ENCODE measurements around the gene SATB2. TPM values are rescaled to one million over a fixed set of nuclear protein-coding genes. Genes with fewer than 3 reads are reported as not detected.

The SATB2 gene
- total RNA-seq, 1 donor from 2014 or later = 0.67 TPM

DNA sequence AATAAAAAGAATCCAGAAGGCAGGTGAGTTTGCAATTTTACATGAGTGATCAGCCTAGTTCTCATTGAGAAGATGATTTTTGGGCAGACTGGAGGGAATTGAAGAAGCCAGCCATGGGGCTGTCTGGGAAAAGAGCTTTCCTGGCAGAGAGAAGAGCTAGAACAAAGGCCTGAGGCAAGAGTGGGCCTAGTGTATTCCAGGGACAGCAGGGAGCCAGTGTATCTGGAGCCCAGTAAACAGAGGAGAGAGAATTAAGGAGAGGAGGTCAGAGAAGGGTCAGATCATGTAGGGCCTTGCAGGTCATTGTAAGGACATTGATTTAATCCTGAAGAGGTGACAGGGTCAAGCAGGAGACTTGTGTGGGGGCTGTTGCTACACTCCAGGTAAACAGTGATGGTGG is 195.8 kb downstream of the SATB2 start:
- DNase-seq = no peak
- H3K36me3 Mint-ChIP-seq (ENCODE audit: low read depth) = no peaks in the 10 kb centered on the region
- ATAC-seq (ENCODE audit: low read depth) = no peak
- ChIA-PET CTCF (no interaction called here), POLR2A (no interaction called here)
- no peak for TF ChIP-seq CTCF (IDR thresholded peaks at IDR 0.05)
- H3K4me1 Mint-ChIP-seq = no peaks in the 10 kb centered on the region
- H3K27me3 Mint-ChIP-seq = no peaks in the 10 kb centered on the region
- no peak overlapping the region for H3K4me3 Mint-ChIP-seq
- peaks cover 32% of the 10 kb centered on the region for H3K9me3 Mint-ChIP-seq
- intact Hi-C loops (cut with micrococcal nuclease) = no loop called here
- H3K27ac Mint-ChIP-seq = no peak overlapping the region

DNA sequence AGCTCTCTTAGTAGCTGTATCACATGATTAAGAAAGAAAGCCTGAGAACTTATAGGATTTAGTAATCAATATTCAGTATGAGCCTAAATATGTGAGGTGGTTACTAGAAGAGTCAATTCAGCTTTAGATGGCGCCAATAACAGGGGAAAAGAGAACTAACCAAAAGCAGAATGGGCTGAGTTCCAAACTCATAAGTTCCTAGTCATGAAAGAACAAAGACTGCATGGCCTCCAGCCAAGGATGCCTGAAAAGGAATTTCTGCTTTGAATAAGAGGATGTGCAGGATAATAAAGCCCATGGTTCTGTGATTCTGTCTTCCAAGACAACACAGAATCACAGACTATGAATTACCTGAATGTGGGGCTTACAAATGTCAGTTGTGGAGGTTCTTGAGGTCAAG is 196.5 kb downstream of the SATB2 start:
- H3K9me3 Mint-ChIP-seq = peaks cover 32% of the 10 kb centered on the region
- ATAC-seq (ENCODE audit: low read depth) (no peak), DNase-seq (no peak)
- H3K27me3 Mint-ChIP-seq = no peaks in the 10 kb centered on the region
- no peak for TF ChIP-seq CTCF (IDR thresholded peaks at IDR 0.05)
- H3K36me3 Mint-ChIP-seq (ENCODE audit: low read depth) = no peaks in the 10 kb centered on the region
- CTCF ChIA-PET = no interaction called here
- no peak overlapping the region for H3K4me3 Mint-ChIP-seq
- H3K4me1 Mint-ChIP-seq = no peaks in the 10 kb centered on the region
- POLR2A ChIA-PET = no interaction called here
- H3K27ac Mint-ChIP-seq = no peak overlapping the region
- intact Hi-C loops (cut with micrococcal nuclease) = no loop called here

GRCh38 chr2:199259671-199260070 is 198.1 kb downstream of the SATB2 start:
- Mint-ChIP-seq H3K36me3 (ENCODE audit: low read depth) (no peaks in the 10 kb centered on the region), H3K9me3 (peaks cover 26% of the 10 kb centered on the region), H3K4me3 (no peak overlapping the region), H3K4me1 (no peaks in the 10 kb centered on the region), H3K27me3 (no peaks in the 10 kb centered on the region), H3K27ac (no peak overlapping the region)
- POLR2A ChIA-PET = no interaction called here
- CTCF ChIA-PET = no interaction called here
- ATAC-seq (ENCODE audit: low read depth) = no peak
- no peak for TF ChIP-seq CTCF (IDR thresholded peaks at IDR 0.05)
- DNase-seq = no peak
- intact Hi-C loops (cut with micrococcal nuclease) = no loop called here

GRCh38 chr2:199258291-199258690 is 199.4 kb downstream of the SATB2 start:
- TF ChIP-seq CTCF (IDR thresholded peaks at IDR 0.05) = no peak
- ChIA-PET CTCF (no interaction called here), POLR2A (no interaction called here)
- intact Hi-C loops (cut with micrococcal nuclease) = no loop called here
- DNase-seq = no peak
- no peak overlapping the region for H3K4me3 Mint-ChIP-seq
- H3K4me1 Mint-ChIP-seq = no peaks in the 10 kb centered on the region
- H3K27me3 Mint-ChIP-seq = no peaks in the 10 kb centered on the region
- no peak for ATAC-seq (ENCODE audit: low read depth)
- peaks cover 19% of the 10 kb centered on the region for H3K9me3 Mint-ChIP-seq
- H3K27ac Mint-ChIP-seq = no peak overlapping the region
- H3K36me3 Mint-ChIP-seq (ENCODE audit: low read depth) = no peaks in the 10 kb centered on the region

DNA sequence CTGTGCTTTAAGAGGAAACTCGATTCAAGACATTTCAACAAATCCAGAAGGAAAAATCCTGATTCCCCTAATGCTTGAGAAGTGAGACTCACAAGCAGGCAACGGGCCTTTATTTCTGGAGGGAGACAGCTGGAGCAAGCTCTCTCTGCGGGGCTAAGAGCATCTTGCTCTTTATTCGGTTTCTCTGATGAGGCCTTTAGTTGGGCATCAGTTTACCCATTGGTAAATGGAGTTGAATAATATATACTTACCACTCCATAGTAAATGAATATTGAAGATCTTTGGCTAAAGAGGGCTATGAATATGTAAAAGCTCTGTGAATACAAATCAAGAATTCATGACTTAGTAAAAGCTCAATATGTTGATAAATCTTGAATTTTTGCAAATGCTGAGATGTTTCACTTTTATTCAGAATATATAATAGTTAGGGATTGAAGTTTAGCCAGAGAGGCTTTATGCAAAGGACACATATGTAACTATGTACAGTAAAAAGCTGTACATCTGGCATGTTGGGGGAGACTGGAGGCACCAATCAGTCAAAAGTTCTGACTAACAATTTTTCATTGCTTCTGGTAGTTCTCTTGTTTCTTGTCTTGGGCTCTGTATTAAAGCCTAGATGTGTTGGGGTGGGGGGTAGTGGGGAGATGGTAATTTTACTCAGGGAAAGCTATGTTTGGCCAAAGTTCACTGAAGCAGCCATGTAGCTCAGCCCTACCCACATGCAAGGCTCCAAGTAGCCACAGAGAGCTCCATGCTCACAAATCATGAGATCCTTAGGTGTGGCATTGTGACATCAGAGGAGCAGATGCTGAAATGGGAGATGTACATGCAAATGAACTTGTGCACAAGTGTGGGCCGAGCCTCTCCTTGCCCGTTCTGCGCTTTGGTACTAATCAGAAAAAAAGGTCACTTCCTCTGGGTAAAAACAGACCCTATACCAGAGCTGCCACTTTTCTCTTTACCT is 200.2 kb downstream of the SATB2 start:
- DNase-seq (no peak), ATAC-seq (ENCODE audit: low read depth) (no peak)
- no peak overlapping the region for H3K4me3 Mint-ChIP-seq
- intact Hi-C loops (cut with micrococcal nuclease) = no loop called here
- TF ChIP-seq CTCF (IDR thresholded peaks at IDR 0.05) = no peak
- H3K27me3 Mint-ChIP-seq = no peaks in the 10 kb centered on the region
- H3K36me3 Mint-ChIP-seq (ENCODE audit: low read depth) = no peaks in the 10 kb centered on the region
- ChIA-PET POLR2A (no interaction called here), CTCF (interaction anchor here (1.5 kb wide), 1 partner anchor 231 kb away, joined by 3 read pairs; no protein-coding TSS in a partner anchor)
- no peaks in the 10 kb centered on the region for H3K4me1 Mint-ChIP-seq
- no peak overlapping the region for H3K27ac Mint-ChIP-seq
- peaks cover 15% of the 10 kb centered on the region for H3K9me3 Mint-ChIP-seq
